NCI-H345 treated with DMSO at 0.1 percent for 48 hours (cell line): ENCODE measurements around the gene C6orf163.
A peak's percentile ranks its signal among the peaks of the same experiment; 100 is the strongest.

Experiments used
- DNase-seq: peaks from one replicate; lab custom pipeline; 2025; ENCODE audit not compliant: unreplicated experiment; lab: John Stamatoyannopoulos, UW

Gene C6orf163

DNA sequence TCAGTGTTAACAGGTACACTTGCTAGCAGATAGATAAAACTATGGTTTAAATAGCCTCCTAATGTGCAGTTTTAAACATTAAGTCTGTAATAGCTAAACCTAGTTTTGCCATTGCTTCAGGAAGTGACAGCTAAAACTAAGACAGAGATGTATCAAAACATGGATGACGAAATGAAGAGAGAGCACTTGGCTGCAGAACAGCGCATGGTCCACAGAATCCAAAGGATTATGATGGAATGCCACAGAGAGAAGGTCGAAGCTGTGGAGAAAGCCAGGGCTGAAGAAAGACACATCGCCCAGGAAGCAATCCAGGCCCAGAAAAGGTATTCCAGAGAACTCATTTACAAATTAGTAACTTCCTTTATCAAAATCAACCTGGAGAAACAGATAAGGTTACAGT, 11.6 kb downstream of the C6orf163 start:
- DNase-seq: no peak

DNA sequence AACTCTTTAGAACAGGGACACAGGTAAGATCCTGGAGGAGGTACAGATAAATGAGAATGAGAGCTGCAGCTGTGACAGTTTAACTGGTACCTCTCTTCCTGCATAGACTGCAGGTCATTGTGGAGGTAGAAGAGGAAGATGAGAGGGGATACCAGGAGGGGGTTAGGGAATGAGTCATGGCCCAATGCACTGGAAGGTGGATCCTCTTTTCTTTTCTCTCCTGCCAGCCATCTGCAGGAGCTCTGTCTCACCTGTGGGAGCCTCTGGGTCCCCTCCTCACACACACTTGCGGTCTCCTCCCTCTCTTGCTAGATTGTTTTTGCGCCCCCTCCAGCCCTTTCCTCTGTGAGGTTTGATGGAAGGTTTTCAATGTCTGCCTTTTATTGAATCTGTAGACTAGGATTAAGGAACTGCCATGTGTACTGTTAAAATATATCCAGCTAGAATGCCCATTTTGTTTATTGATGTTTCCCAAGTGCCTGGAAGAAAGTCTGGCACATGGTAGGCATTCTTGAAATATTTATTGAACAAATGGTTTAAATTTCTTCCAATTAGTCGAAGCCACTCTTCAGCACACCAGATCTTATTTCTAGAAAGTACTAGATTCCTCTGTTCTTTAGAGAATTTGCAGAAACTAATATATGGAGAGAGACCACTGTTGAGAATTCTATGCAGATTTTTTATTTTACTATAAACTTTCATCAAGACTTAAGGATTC, 13.0 kb downstream of the C6orf163 start:
- DNase-seq: no peak

DNA sequence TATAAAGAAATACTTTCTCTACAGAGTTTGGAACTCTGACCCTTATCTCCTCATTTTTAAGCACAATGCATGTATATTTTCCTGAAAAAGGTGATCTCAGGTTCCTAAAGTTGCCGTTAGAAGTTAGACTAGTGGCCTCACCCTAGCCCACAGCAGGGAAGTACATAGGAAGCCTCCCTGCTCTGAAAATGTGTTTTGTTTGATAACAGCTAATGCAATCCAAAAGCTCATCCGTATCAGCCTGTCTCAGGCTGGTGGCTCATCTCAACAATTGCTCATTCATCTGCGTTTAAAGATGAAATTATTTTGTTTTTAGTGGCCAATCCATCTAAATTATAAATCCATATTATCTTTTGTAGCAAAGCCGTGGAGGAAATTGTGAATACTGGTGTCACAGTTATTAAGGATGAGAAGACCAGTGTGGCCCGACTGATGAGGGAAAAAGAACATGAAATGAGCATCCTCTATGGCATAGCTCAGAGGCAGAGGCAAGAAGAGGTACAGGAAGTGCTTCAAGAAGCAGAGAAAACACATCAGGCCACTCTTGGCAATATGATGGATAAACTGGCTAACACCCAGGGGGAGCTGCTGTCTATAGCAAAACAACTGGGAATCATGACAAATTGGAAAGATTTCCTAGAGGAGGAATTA, 20.1 kb downstream of the C6orf163 start:
- DNase-seq: no peak

DNA sequence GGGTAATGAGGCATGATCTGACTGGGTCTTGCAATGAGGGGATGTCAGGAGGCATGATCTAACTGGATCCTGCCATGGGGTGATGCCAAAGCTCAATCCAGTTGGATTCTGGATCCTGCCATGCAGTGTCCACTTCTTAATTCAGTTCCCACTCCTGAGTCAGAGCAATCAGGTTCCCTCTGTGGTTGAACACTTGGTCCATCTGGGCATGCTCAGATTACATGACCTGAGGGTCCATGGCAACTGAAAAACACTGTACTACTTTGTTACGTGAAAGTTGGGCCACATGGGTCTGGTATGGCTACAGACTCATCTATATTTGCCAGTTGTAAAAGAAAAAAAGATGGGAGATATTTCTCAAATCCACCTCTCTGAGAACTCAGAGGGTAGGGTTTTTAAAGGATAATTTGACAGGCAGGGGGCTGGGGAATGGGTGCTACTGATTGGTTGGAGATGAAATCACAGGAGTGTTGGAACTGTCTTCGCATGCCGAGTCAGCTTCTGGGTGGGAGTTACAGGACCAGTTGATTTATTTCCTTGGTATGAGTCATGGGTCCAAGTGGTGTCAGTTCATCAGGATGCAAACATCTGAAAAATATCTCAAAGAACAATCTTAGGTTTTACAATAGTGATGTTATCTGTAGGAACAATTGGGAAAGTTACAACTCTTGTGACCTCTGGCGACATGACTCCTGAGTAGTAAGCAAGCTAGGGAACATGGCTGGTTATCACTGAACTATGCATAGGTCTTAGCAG, 21.6 kb downstream of the C6orf163 start:
- DNase-seq: no peak

DNA sequence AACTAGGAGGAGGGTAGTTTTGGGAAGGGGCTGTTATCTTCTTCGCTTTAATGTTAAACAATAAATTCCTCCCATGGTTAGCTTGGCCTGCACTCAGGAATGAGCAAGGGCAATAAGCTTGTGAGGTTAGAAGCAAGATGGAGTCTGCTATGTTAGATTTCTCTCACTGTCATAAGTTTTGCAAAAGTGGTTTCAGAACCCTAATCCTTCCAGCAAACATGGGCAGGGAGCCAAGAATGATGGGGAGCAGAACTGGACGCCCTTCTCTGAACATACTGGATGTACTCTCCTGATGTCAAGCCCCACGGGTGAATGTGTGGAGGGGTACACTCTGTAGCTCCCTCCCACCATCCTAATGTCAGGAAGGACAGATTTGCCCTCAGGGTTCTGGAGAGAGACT, 22.3 kb downstream of the C6orf163 start:
- DNase-seq: no peak

DNA sequence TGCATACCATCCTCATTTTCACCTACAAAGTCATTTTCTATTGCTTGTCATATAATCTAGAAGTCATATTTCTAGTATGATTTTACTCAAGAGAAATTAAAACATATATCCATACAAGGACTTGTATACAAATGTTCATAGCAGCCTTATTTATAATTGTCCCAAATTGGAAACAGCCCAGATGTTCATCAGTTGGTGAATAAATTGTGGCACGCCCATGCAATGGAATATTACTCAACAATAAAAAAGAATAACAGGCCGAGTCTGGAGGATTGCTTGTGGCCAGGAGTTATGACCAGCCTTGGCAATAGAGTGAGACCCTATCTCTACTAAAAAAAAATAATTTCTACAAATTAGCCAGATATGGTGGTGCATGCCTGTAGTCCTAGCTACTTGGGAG, 28.8 kb downstream of the C6orf163 start:
- no peak for DNase-seq

DNA sequence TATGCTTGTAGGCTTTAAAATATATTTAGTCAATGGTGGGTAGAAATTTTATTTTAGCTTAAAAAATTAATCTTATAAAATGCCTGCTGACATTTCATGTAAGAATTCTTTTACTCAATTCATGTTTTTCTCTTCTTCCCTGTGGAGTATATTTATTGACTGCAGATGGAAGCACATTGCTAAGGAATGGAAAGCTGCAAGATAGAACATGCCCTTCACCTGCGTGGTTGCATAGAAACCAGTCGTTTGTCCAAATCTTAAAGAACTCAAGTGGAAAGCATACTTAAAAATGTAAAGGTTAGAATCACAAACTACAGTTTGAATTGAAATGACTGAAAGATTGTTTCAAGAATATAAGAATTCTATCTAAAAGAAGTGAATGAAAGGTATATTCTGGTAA, 30.7 kb downstream of the C6orf163 start:
- no peak for DNase-seq

DNA sequence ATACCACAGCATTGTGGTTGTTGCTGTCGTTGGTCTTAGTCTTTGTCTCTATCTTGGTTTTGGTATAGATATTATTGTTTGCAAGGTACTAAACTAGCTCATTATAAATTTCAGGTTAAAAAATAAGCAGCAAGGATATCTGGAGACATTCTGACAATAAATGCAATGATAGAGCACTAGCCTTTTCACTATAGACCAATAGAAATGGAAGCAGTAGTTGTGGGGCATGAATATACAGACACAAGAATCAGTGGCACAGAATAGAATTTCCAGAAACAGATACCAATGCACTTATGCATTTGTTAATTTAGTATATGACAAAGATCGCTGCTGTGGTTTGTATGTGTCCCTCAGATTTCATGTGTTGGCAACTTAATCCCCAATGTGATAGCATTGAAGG, 32.0 kb downstream of the C6orf163 start:
- no peak for DNase-seq

DNA sequence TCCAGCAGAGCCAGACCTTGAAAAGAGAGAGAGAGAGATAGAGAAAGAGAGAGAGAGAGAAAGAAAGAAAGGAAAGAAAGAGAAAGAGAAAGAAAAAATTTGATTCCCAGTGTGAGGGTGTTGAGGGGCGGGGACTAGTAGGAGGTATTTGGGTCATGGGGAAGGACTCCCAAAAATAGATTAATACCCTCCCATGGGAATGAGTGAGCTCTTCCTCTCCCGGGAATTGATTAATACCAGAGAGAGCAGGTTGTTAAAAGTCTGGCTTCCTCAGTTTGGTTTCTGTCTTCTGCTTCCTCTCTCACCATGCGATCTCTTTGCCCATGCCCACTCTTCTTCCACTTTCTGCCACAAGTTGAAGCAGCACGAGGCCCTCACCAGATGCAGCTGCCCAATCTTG, 34.3 kb downstream of the C6orf163 start:
- DNase-seq: no peak

DNA sequence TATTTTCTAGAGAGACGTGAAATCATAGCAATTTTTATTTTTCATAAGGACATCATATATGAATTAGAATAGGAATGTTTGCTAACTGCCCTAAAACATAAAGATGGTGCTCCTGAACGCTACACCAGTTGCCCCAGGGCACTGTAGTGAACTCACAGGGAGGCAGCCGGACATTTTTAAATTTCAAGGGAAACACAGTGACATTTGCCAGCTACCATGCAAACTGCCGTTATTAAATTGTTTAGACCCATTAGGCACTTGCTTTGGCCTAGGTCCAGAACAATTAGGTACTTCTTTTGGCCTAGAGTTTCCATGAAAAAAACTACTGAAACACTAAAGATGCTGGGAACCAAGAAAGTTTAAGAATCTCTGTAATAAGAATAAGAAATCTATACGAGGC, 38.2 kb downstream of the C6orf163 start:
- DNase-seq: no peak

DNA sequence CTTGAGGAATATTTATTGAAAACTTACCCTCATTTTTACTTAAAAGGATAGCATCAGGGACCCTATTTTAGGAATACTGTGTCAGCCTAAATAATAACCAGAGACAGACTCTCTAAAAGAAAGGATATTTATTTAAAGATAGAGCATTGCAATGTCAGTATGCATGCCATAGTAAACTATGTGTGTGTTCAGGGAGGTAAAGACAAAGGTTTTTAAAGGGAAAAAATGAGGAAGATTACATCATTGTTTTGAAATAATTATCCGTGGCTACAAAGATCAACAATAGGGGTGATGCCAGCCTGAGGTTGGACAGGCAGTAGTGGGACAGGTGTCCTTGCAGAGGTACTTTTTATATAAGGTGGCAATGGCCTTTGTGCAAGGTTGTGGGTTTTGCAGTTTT, 39.4 kb downstream of the C6orf163 start:
- no peak for DNase-seq

DNA sequence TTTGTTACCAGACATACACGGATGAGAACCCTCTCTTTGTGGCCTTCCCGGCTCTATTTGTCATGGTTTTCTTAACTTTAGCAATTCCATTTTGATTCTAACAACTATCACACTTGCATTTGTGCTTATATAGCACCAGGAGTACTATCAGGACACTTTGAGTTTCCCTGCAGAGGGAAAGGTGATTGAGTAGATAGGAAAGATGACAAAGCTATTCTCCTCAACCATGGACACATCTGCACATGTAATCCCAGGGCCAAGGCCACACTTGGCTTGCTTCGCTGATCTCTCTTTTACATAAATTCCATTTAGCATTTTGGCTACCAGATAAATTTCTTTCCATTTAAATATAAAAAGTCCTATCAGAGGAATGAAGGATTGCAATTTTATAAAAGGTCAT, 39.8 kb downstream of the C6orf163 start:
- DNase-seq: no peak

DNA sequence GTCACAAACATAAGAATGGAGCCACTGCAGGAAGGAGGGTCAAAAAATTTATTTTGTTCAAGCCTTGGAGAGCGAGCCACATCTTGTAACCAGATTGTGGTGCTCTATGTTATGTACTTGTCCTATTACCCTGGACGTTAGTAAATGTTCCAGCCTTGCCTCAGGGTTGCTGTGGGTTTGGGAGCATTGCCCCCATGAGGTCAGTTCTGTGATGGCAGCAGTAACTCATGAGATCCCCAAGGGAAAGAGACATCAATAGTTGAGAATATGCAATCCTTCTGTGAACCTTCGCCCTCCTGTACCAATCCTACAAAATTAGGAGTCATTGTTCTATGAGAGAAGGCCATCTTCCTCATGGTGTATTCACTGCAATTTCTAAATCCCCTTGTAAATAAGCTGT, 46.7 kb downstream of the C6orf163 start:
- DNase-seq: peak; percentile 4

DNA sequence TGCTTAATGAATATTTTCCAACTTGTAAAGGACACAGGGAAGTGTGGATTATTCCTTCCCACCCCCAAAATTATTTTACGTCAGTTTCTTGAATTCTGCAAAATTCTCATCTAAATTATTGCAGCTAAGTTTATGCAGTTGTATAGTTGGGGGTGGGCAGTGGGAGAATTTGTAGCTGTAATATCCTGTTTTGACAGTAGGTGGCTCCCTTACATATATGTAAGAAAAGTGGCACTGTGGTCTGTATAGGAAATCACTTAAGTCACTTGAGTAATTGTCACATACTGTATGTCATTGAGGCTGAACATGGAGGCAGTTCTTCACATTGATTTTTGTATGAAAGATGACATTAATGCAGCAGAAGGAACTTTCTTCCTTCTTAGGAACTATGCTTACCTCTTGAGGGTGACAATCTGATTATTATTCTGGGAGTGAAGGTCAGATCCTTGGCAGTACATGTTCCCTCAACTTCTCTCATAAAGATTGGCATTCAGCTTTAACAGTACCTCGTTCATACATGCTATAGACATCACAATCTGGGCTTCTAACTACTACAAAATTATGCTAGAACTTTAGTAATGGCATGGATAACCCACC, 48.5 kb downstream of the C6orf163 start:
- peak; percentile 68 for DNase-seq

DNA sequence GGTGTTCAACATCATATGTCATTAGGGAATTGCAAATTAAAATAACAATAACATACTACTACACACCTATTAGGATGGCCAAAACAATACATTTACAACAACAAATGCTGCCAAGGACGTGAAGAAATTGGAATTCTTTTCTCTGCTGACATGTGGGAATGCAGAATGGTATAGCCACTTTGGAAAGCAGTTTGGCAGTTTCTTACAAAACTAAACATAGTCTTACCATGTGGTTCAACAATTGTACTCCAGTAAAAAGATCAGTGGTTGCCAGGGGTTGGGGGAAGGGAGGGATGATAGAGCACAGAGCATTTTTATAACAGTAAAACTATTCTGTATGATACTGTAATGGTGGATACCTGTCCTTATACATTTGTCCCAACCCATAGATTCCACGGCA, 50.8 kb downstream of the C6orf163 start:
- DNase-seq: no peak

DNA sequence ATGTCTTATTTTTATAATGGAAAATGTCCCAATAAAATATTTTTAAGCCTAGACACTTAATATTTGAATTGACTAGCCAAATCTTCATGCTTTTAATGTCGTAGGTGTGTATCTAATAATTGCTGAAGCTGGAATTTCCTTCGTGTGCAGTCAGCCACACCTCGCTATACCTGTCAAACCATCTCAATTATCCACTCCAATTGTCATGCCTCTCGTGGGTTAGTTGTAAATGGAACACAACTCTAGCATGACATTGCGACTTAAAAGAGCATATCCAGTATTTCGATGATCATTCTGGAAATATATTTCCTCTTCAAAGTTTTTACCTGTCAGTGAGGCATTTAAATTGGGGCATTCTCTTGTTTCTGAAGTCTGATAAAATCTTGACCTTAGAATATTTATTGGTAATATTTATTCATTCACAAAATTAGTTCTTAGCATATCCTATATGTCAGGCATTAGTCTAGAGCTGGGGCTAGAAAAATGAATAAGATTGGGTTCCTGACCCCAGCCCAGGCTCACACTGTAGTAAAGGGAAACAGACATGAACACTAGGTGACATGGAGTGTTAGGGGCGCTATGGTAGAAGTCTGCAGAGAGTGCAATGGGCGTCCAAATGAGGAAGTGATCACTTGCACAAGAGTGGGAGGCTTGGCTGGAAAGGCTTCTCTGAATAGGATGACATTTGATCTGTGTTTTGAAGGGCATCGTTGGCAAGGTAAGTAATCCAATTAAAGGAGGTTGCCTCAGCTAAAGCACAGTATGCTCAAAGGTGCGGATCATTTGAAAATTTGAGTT, 52.2 kb downstream of the C6orf163 start:
- no peak for DNase-seq

DNA sequence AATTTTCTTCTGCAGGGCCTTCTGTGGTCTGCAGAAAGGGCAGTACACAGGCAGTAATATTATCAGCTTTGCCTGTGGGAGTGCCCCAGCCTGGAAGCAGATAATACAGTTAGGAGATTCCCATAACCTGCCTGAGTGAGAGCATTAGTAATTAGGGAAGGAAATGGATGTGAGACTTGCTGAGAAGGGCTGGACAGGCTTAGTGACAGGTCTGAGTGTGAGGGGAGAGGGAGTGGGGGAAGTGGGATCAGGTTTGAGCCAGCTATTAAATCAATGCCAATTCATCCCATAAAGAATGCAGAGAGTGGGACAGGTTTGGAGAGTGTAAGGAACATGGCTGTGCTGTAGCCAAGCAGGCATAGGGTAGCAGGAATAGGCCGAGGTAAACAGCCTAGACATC, 53.0 kb downstream of the C6orf163 start:
- DNase-seq: no peak

DNA sequence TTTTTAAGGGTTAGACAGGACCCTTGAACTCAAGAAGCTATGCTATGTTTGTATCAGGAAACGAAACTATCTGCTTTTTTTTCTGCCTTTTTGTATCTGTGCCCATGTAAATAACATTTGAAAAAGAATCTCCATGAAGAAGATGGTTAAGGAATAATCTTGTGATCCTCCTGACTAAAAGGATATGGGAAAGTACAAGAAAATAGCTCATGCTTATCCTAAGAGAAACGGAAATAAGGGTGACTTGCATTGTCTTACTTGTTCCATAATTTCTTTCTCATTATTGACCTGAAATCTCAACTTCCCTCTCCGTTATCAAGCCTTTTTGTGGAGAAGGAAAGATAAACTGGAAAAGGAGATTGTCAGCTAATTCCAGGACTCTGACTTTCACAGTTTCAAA, 57.2 kb downstream of the C6orf163 start:
- no peak for DNase-seq

DNA sequence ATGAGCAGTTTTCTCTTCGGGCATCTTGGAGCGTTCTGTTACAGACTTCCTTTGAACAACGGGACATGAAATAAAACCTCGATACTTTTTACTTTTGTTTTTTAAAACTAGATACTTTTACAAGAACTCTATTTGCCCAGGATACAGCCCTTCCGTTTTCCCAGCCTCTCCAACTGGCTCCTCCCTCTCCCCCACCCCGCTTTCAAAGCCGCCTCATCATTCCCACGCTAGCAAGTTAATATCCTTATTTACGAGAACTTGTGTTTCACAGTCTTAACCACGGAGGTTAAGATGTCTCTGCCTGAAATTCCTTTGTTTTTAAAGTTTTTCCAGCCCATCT, 62.9 kb downstream of the C6orf163 start:
- peak; percentile 74 for DNase-seq

DNA sequence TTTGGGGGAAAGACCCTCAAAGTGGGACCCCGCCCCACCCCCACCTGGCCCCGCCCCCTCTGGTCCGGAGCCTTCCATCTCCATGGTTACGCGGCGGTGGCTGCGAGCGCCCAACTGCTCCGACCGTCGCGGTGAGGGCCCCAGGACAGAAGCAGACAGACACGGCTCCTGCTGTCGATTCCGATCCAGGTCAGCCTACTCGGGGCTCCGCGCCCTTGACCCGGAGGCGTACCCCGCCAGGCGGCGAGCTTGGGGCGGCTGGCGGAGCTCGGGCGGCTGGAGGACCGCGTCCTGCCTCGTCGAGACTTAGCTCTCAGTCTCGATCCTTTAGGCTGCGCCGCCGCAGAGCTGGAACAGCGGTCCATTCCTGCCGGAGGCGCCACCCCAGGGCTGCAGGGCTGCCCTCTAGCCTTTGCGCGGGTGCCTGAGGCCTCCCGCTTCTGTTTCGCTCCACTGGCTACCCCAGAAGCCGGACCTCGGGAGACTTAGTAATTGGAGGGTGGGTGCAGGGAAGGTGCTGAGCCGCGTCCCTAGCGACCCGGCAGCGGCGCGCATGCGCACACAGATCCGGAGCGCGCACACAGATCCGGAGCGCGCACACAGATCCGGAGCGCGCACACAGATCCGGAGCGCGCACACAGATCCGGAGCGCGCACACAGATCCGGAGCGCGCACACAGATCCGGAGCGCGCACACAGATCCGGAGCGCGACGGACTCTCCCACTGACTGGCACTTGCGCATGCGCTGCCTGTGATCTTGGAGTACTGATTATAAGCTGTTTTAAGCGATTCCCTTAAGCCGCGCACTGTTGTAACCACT, 63.5 kb downstream of the C6orf163 start, which contains the start of gene CFAP206:
Gene CFAP206, plus strand, starts transcription at position 72 of the 820 bp plus-strand sequence. CDS start 1,868 bp downstream, outside the sequence.
- DNase-seq: peak; percentile 75
